AG04449 (cell line): Measurements from ENCODE around the gene PAQR3.
"Not testable (repeated sequence)": the region's sequence is repeated elsewhere in the genome, so short reads cannot be mapped to it uniquely, and the experiment has no call there.

Experiments used
- CTCF ChIA-PET: fragments of 350-600 bp; formaldehyde crosslinking; extraction: SDS; loops from one replicate; lab custom pipeline; 2021; ENCODE audit warnings: antibody characterized with exemption; lab: Yijun Ruan, JAX
- POLR2A ChIA-PET: fragments of 400-600, 350-600 bp; formaldehyde crosslinking; extraction: SDS; loops from one replicate; lab custom pipeline; 2020; ENCODE audit warnings: antibody characterized with exemption, inconsistent platforms; lab: Yijun Ruan, JAX
- DNase-seq: peaks from one replicate; pipeline ENCODE4 v3.0.0-alpha.2; 2010; ENCODE audit warnings: low read depth, low spot score
- H3K4me3 ChIP-seq: 2 replicates; pipeline ENCODE4 v1.5.1; 2011; ENCODE audit warnings: low read depth, mild to moderate bottlenecking, control low read depth, low read length
- TF ChIP-seq, protein P1 (sequence below): IDR thresholded peaks from one replicate; pipeline ENCODE4 v1.5.1; 2011; ENCODE audit warnings: mild to moderate bottlenecking, moderate library complexity, low read length, control low read depth, inconsistent platforms; ENCODE audit not compliant: insufficient read depth; ENCODE audit errors: missing control alignments

Gene PAQR3

DNA sequence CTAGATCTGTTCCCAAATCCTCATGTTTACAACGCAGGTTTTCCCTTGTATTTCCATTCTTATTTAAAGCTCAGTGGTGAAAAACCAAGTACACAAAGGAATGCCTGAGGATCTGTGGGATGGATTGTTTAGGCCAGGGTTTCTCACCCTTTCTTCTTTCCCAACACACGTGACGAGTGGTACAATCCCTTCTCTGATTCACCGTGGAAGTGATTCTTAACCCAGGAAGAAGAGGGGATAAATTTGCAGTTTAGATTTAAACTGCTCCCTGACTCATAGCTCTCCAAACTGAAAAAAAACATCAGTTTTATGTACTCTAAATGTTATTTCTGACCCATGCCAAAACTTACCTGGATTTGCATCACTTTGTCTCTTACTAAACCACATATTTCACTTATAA is 17.0 kb downstream of the PAQR3 start:
- POLR2A ChIA-PET: no interaction called here
- H3K4me3 ChIP-seq: no peak overlapping the region
- CTCF ChIA-PET: interaction anchor here (1.1 to 1.6 kb wide), 3 partner anchors 9 to 963 kb away, joined by 3 to 4 read pairs (median 3); no protein-coding TSS in a partner anchor
- DNase-seq: peak; percentile 19
- TF ChIP-seq, protein P1, sequence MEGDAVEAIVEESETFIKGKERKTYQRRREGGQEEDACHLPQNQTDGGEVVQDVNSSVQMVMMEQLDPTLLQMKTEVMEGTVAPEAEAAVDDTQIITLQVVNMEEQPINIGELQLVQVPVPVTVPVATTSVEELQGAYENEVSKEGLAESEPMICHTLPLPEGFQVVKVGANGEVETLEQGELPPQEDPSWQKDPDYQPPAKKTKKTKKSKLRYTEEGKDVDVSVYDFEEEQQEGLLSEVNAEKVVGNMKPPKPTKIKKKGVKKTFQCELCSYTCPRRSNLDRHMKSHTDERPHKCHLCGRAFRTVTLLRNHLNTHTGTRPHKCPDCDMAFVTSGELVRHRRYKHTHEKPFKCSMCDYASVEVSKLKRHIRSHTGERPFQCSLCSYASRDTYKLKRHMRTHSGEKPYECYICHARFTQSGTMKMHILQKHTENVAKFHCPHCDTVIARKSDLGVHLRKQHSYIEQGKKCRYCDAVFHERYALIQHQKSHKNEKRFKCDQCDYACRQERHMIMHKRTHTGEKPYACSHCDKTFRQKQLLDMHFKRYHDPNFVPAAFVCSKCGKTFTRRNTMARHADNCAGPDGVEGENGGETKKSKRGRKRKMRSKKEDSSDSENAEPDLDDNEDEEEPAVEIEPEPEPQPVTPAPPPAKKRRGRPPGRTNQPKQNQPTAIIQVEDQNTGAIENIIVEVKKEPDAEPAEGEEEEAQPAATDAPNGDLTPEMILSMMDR: no peak

DNA sequence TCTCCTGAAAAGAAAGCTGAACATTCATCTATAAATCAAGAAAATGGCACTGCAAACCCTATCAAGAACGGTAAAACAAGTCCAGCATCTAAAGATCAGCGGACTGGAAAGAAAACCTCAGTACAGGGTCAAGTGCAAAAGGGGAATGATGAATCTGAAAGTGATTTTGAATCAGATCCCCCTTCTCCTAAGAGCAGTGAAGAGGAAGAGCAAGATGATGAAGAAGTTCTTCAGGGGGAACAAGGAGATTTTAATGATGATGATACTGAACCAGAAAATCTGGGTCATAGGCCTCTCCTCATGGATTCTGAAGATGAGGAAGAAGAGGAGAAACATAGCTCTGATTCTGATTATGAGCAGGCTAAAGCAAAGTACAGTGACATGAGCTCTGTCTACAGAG is 28.6 kb downstream of the PAQR3 start:
- CTCF ChIA-PET: no interaction called here

DNA sequence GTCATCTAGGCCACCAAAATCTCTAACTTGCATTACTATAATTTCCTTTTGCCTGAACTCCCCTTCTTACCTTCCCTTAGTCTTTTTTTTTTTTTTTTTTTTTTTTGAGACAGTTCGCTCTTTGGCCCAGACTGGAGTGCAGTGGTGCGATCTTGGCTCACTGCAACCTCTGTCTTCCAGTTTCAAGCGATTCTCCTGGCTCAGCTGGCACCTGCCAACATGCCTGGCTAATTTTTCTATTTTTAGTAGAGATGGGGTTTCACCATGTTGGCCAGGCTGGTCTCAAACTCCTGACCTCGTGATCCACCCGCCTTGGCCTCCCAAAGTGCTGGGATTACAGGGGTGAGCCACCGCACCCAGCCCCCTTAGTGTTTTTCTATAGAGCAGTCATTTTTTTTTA is 30.3 kb downstream of the PAQR3 start:
- CTCF ChIA-PET, H3K4me3 ChIP-seq, POLR2A ChIA-PET, DNase-seq: not testable (repeated sequence)

More for the DNA sequence above, 28.6 kb downstream of the PAQR3 start:
- H3K4me3 ChIP-seq: no peak overlapping the region
- no peak for DNase-seq
- POLR2A ChIA-PET: no interaction called here
- TF ChIP-seq, protein P1: no peak

DNA sequence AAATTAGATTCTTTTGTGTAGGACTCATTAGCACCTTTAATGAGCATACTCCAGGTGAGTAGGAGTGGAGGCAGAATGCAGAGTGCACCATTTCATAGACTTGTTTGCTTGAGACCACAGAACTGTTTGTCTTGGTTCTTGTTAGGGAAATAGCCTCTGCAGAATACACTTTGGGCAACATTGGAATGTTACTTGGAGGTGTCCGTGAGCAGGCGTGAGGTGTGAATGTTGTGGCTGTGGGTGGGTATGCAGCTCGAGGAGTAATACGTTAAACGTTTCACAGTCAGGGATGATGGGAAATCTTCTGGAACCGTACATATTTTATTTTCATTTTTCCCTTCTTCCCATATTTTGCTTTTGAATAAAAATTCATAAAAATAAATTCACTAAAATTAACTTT is 31.6 kb downstream of the PAQR3 start:
- POLR2A ChIA-PET: no interaction called here
- TF ChIP-seq, protein P1: no peak

DNA sequence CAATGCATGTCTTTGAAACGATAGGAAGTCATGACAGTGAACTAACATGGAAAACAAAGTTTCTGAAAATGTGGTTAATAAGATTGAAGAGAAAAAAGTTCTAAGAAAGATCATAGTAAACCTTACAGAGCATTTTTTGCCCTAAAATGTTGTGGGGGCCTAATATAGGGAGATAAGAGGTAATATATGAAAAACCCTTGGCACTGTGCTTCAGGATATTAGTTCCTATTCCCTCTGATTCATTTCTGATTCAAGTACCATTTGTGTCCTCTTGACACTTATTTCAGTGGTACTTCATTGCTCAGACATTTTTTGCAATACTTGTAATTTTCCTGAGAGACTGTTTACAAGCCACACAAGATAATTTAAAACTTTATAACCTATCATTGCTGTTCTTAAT is 35.1 kb downstream of the PAQR3 start:
- DNase-seq: no peak
- ChIA-PET POLR2A (no interaction called here), CTCF (no interaction called here)
- no peak overlapping the region for H3K4me3 ChIP-seq
- TF ChIP-seq, protein P1: no peak

More for the DNA sequence above, 31.6 kb downstream of the PAQR3 start:
- CTCF ChIA-PET: no interaction called here
- DNase-seq: no peak
- no peak overlapping the region for H3K4me3 ChIP-seq

DNA sequence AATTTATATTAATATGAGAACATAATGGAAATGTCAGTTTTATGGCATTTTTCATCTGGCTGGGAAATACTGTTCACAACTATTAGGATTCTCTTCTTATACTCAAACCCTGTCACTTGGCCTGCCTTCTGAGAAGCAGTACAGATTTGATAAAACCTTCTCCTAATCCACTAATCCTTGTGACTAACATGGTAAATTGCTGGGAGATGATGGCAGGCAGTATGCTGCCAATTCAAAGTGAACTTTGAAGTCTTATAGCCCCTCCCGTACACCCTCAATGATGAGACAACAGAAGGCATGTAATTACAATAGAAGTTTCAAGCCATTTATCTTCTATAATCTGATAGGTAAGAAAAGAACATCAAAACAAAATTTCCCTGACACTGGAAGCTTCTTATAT is 36.9 kb downstream of the PAQR3 start:
- H3K4me3 ChIP-seq: no peak overlapping the region
- ChIA-PET POLR2A (no interaction called here), CTCF (no interaction called here)
- TF ChIP-seq, protein P1: no peak
- no peak for DNase-seq

DNA sequence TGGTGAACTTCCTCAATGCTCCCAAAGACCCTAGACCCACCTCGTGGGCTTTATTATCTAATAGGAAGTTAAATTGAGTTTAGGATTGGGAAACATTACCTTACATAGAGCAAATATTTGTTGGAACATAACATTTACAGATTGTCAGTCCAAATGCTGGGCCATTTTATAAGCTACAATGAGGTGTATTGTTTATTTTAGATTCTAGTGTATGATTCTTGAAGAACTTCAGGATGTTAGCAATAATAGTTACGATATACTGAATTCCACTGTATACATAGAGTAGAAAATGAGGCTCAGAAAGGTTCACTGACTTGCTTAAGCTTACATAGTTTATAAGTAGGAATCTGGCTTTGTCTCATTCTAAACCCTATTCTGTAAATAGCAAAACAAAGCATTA is 37.4 kb downstream of the PAQR3 start:
- ChIA-PET CTCF (no interaction called here), POLR2A (no interaction called here)
- DNase-seq: no peak
- no peak overlapping the region for H3K4me3 ChIP-seq
- TF ChIP-seq, protein P1: no peak
